ENCODE data around the gene NRXN3. TPM values are rescaled to one million over a fixed set of nuclear protein-coding genes. Genes with fewer than 3 reads are reported as not detected.

The NRXN3 gene
- total RNA-seq, 2 donors from 2014 or later: 1.2 to 7.8 TPM

- intact Hi-C loops (cut with DNase I): no loop called here
- TF ChIP-seq CTCF (IDR thresholded peaks at IDR 0.05): no peak
Observed at GRCh38 chr14:79627058-79627457, 1456.9 kb downstream of the NRXN3 start.

DNA sequence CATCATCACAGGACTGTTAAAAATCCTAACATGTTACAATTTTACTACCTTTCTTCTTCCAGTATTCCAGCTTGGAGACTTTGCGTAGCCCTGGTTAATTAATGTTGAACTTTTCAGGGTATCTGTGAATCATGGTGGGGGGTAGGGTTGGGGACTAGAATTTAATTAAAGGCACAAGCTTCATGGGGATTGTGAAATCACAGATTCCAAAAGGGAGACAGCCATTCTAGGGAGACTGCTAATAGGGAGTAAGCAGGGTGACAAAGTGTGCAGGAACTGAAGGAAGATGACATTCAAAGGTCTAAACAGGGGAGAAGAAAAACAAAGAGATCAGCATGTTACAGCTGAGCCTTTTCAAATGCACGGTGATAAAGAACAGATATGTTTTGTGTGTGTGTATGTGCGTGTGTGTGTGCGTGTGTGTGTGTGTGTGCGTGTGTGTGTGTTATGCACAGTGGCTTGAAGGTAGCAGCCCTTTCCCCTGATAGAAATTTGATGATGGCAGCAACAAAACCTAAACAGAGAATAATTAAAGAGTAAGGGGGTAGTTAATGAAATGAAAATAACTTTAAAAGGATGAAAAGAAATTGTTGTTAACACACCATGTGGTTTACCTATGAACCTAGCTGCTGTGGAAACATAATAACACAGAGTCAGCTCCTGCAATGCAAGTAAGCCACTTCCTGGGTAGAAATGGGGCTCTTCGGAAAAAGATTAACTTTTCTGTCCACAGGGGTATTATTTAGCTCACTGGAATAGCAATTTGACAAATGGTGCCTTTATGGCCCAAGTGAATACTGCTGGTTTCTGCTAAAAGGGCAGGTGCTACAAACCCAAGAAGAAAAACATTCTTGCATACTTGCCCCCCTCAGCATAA, 1459.5 kb downstream of the NRXN3 start:
- intact Hi-C loops (cut with DNase I): no loop called here
- H3K9ac ChIP-seq (ENCODE audit: low read depth in 2 of 2, low read length in 2 of 2): no peak overlapping the region
- no peak overlapping the region for H3K27ac ChIP-seq
- no peak for DNase-seq
- no peaks in the 10 kb centered on the region for H3K27me3 ChIP-seq
- H3K9me3 ChIP-seq: no peaks in the 10 kb centered on the region
- H3K4me1 ChIP-seq: no peaks in the 10 kb centered on the region
- no peak for TF ChIP-seq CTCF (IDR thresholded peaks at IDR 0.05)
- no peaks in the 10 kb centered on the region for H3K36me3 ChIP-seq
- no peak overlapping the region for H3K4me3 ChIP-seq

More at GRCh38 chr14:79627058-79627457, 1456.9 kb downstream of the NRXN3 start:
- H3K9ac ChIP-seq (ENCODE audit: low read depth in 2 of 2, low read length in 2 of 2): no peak overlapping the region
- no peaks in the 10 kb centered on the region for H3K9me3 ChIP-seq
- no peak overlapping the region for H3K27ac ChIP-seq
- H3K4me3 ChIP-seq: no peak overlapping the region
- no peaks in the 10 kb centered on the region for H3K27me3 ChIP-seq
- no peaks in the 10 kb centered on the region for H3K4me1 ChIP-seq
- H3K36me3 ChIP-seq: no peaks in the 10 kb centered on the region
- DNase-seq: no peak

DNA sequence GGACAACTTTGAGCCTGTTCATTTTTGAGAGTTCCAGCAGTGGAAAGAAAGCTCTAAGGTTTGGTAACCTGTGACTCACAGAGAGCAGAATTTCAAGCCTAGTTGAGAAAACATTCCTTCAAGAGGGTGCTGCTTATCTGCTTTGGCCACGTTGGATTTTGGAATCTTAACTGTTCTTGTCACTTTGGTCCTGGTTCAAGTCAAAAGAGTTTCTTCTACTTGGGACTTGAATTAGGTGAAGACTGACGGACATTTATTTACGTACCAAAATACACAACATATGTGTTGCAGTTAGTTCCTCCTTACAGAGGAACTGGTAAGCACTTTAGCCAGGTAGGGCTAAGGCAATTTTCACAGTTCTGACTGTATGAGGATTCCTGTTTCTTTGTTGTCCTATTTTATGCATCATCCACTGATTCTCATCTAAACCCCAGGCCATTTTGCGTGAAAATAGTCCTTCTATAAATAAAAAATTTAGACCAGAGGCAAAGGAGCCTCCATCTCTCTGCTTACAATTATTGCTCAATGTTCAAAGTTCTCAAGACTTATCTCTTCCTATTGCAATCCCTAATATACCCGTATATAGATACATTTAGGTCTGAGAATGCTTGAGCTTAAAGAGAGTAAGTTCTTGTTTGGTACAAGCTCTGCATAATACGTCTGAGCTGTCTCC, 1460.3 kb downstream of the NRXN3 start:
- H3K4me3 ChIP-seq: no peak overlapping the region
- no peak overlapping the region for H3K27ac ChIP-seq
- intact Hi-C loops (cut with DNase I): no loop called here
- no peaks in the 10 kb centered on the region for H3K36me3 ChIP-seq
- no peaks in the 10 kb centered on the region for H3K27me3 ChIP-seq
- no peak for TF ChIP-seq CTCF (IDR thresholded peaks at IDR 0.05)
- DNase-seq: no peak
- no peak overlapping the region for H3K9ac ChIP-seq (ENCODE audit: low read depth in 2 of 2, low read length in 2 of 2)
- H3K4me1 ChIP-seq: no peaks in the 10 kb centered on the region
- no peaks in the 10 kb centered on the region for H3K9me3 ChIP-seq

DNA sequence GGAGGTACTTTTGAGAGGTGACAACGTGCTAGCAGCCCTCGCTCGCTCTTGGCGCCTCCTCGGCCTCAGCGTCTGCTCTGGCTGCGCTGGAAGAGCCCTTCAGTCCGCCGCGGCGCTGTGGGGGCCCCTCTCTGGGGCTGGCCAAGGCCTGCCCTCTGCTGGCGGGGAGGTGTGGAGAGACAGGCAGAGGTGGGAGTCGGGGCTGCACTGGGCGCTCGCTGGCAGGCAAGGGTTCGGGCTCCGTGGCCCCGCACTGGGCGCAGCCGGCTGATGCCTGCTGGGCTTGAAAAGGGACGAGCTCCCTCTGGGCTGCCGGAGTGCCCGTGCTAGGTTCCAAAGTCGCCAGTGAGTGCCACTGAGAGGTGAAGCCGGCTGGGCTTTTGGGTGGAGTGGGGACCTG, 1461.1 kb downstream of the NRXN3 start:
- Histone ChIP-seq H3K36me3 (no peaks in the 10 kb centered on the region), H3K4me3 (no peak overlapping the region), H3K9me3 (no peaks in the 10 kb centered on the region), H3K9ac (ENCODE audit: low read depth in 2 of 2, low read length in 2 of 2) (no peak overlapping the region), H3K27ac (no peak overlapping the region), H3K4me1 (no peaks in the 10 kb centered on the region), H3K27me3 (no peaks in the 10 kb centered on the region)
- no peak for DNase-seq
- intact Hi-C loops (cut with DNase I): no loop called here
- no peak for TF ChIP-seq CTCF (IDR thresholded peaks at IDR 0.05)

- no peaks in the 10 kb centered on the region for H3K27me3 ChIP-seq
- no peak overlapping the region for H3K4me3 ChIP-seq
- H3K9me3 ChIP-seq: no peaks in the 10 kb centered on the region
- no peaks in the 10 kb centered on the region for H3K36me3 ChIP-seq
- no peak for DNase-seq
- no peak for TF ChIP-seq CTCF (IDR thresholded peaks at IDR 0.05)
- no peak overlapping the region for H3K9ac ChIP-seq (ENCODE audit: low read depth in 2 of 2, low read length in 2 of 2)
- intact Hi-C loops (cut with DNase I): no loop called here
- H3K27ac ChIP-seq: no peak overlapping the region
- no peaks in the 10 kb centered on the region for H3K4me1 ChIP-seq
Observed at GRCh38 chr14:79638672-79639266, 1468.6 kb downstream of the NRXN3 start.

All from colonic mucosa (tissue), 4 donors.